AG04449 (cell line): ENCODE results near the gene ZBTB46.
"Not testable (repeated sequence)": the region's sequence is repeated elsewhere in the genome, so short reads cannot be mapped to it uniquely, and the experiment has no call there.

ENCODE experiments used
- CTCF ChIA-PET: fragments of 350-600 bp; formaldehyde crosslinking; extraction: SDS; loops from one replicate; lab custom pipeline; 2021; ENCODE audit warnings: antibody characterized with exemption; lab: Yijun Ruan, JAX
- POLR2A ChIA-PET: fragments of 400-600, 350-600 bp; formaldehyde crosslinking; extraction: SDS; loops from one replicate; lab custom pipeline; 2020; ENCODE audit warnings: antibody characterized with exemption, inconsistent platforms; lab: Yijun Ruan, JAX
- DNase-seq: peaks from one replicate; pipeline ENCODE4 v3.0.0-alpha.2; 2010; ENCODE audit warnings: low read depth, low spot score
- H3K4me3 ChIP-seq: 2 replicates; pipeline ENCODE4 v1.5.1; 2011; ENCODE audit warnings: low read depth, mild to moderate bottlenecking, control low read depth, low read length
- TF ChIP-seq, protein P1 (sequence below): IDR thresholded peaks from one replicate; pipeline ENCODE4 v1.5.1; 2011; ENCODE audit warnings: mild to moderate bottlenecking, moderate library complexity, low read length, control low read depth, inconsistent platforms; ENCODE audit not compliant: insufficient read depth; ENCODE audit errors: missing control alignments

ZBTB46 gene

DNA sequence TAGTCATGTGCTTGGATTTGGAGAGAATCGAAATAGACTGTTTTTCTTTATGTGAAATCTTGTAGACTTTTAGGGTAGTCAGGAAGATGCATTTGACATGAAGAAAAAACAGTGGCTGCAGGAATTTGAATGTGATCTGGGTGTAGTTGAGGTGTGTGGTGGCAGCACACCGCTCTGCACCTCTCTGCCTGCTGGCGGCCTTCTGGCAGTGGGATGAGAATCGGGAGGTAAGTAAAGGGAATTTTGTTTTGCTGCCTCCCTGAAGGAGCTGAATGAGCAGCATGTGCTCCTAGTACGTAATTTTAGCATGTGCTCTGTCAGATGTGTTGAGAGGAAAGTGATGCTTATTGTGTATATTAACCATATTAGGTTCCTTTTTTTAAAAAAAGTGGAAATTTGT lies 37.2 kb upstream of the ZBTB46 start:
- no peak for DNase-seq
- ChIA-PET POLR2A (no interaction called here), CTCF (interaction anchor here (2.2 kb wide), 1 partner anchor 330 kb away, joined by 5 read pairs; no protein-coding TSS in a partner anchor)
- TF ChIP-seq, protein P1, sequence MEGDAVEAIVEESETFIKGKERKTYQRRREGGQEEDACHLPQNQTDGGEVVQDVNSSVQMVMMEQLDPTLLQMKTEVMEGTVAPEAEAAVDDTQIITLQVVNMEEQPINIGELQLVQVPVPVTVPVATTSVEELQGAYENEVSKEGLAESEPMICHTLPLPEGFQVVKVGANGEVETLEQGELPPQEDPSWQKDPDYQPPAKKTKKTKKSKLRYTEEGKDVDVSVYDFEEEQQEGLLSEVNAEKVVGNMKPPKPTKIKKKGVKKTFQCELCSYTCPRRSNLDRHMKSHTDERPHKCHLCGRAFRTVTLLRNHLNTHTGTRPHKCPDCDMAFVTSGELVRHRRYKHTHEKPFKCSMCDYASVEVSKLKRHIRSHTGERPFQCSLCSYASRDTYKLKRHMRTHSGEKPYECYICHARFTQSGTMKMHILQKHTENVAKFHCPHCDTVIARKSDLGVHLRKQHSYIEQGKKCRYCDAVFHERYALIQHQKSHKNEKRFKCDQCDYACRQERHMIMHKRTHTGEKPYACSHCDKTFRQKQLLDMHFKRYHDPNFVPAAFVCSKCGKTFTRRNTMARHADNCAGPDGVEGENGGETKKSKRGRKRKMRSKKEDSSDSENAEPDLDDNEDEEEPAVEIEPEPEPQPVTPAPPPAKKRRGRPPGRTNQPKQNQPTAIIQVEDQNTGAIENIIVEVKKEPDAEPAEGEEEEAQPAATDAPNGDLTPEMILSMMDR: no peak
- H3K4me3 ChIP-seq: no peak overlapping the region

DNA sequence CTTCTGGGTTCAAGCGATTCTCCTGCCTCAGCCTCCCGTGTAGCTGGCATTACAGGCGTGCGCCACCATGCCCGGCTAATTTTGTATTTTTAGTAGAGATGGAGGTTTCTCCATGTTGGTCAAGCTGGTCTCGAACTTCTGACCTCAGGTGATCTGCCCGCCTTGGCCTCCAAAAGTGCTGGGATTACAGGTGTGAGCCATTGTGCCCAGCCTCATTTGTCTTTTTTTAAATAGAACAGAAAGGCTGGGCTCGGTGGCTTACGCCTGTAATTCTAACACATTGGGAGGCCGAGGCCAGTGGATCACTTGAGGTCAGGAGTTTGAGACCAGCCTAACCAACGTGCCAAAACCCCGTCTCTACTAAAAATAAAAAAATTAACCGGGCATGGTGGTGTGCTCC lies 36.0 kb upstream of the ZBTB46 start:
- CTCF ChIA-PET: interaction anchor here (1.0 to 5.1 kb wide), 5 partner anchors 8 to 329 kb away, joined by 3 to 47 read pairs (median 5); no protein-coding TSS in a partner anchor
- DNase-seq, H3K4me3 ChIP-seq, POLR2A ChIA-PET: not testable (repeated sequence)

DNA sequence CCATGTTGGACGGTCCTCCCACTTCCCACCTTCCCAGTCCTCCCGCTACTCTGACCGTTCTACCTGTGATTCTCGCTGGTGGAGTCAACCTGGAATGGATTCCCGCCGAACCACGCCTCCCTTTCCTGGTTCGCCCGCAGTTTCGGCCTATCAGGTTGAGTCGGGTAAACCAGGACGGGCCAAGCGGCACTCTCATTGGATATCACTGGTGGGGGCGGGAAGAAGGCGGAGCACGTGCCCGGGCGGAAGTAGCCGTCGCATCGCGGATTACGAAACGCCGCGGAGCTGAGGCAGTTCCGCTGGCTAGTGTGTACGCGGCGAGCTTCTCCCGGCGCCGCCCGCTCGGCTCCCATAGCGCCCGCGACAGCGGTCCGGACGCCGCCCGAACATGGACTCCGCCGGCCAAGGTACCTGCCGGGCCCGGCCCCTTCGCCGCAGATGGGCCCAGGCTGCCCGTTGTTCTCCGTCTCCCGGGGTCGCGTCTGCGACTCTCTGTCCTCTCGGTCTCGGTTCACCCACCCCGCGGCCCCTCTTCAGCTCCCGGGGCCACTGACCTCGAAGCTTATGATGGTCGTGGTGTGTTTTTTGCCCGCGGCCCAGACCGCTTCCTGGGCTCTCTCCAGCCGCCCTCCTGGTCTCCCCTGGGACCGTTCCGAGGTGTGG lies 34.0 kb upstream of the ZBTB46 start, which contains the start of gene TPD52L2:
TSS of gene TPD52L2 (plus strand) at position 293 of the 663 bp plus-strand sequence. CDS start at position 389, 96 bp downstream.
- ChIA-PET CTCF (interaction anchor here (0.6 to 5.1 kb wide), 20 partner anchors 9 to 330 kb away, joined by 3 to 47 read pairs (median 4); partner anchors contain the start of genes PRPF6 and PTK6), POLR2A (interaction anchor here (0.6 to 1.9 kb wide), 30 partner anchors 8 to 363 kb away, joined by 3 to 16 read pairs (median 4); partner anchors contain the start of genes ARFRP1, HELZ2, LIME1 and LKAAEAR1)
- DNase-seq: peak; percentile 77
- TF ChIP-seq, protein P1: no peak
- H3K4me3 ChIP-seq: peak within 1 kb of the TSS; percentile 96

DNA sequence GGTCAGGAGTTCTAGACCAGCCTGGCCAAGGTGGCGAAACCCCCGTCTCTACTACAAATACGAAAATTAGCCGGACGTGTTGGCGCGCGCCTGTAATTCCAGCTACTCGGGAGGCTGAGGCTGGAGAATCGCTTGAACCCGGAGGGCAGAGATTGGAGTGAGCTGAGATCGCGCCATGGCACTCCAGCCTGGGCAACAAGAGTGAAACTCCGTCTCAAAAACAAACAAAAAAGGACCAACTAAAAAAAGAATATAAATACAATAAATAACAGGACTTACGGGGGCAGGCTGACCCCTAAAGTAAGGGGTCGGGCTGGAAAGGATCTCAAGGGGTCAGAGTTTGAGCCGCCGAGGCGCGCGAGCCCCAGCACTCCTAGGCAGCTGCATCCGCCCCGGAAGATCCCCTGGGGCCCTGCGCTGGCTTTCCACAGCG lies 33.5 kb upstream of the ZBTB46 start:
- ChIA-PET CTCF (interaction anchor here (0.6 to 5.1 kb wide), 20 partner anchors 8 to 330 kb away, joined by 3 to 47 read pairs (median 4); partner anchors contain the start of genes PRPF6 and PTK6), POLR2A (interaction anchor here (0.6 to 1.9 kb wide), 27 partner anchors 9 to 362 kb away, joined by 3 to 16 read pairs (median 4); partner anchors contain the start of genes ARFRP1, LIME1, LKAAEAR1 and PPDPF)
- DNase-seq: no peak
- peak overlapping the region; percentile 96 for H3K4me3 ChIP-seq
- TF ChIP-seq, protein P1: no peak

DNA sequence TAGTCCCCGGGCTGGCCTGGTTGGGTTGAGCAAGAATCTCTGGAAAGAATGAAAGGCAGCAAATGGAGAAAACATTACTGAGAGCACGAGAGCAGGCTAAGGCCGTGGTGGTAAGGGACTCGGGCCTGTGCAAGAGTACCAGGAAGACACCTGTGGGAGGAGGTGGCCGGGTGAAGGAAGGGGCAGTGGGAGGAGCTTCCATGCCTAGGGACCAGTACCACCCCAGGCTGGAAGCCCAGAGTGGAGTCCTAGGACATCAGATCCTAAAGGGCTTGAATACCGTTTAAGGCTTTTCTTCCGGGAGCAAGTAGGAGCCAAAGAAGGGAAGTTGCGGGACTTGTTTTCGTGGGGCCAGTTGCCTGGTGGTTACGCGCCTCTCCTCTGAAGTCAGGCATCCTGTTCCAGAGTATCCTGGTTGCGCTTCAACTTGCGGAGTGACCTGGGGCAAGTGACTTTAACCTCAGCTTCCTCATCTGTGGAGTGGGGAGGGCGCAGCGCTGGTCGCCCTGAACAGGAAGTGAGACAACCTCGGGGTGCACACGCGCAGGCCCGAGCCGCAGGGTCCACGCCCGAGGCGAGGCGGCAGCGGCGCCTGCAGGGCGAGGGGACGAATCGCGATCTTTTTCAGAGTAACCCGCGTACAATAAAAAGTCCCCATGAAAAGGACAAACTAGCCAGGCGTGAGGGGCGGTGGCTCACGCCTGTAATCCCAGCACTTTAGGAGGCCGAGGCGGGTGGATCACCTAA lies 32.9 kb upstream of the ZBTB46 start:
- CTCF ChIA-PET: interaction anchor here (0.6 to 5.1 kb wide), 20 partner anchors 9 to 329 kb away, joined by 3 to 47 read pairs (median 4); partner anchors contain the start of gene PTK6
- POLR2A ChIA-PET: interaction anchor here (1.0 to 1.9 kb wide), 2 partner anchors 110 to 127 kb away, joined by 4 read pairs; partner anchors contain the start of gene LIME1
- H3K4me3 ChIP-seq: peak overlapping the region; percentile 96
- DNase-seq: no peak
- TF ChIP-seq, protein P1: peak; percentile 77

DNA sequence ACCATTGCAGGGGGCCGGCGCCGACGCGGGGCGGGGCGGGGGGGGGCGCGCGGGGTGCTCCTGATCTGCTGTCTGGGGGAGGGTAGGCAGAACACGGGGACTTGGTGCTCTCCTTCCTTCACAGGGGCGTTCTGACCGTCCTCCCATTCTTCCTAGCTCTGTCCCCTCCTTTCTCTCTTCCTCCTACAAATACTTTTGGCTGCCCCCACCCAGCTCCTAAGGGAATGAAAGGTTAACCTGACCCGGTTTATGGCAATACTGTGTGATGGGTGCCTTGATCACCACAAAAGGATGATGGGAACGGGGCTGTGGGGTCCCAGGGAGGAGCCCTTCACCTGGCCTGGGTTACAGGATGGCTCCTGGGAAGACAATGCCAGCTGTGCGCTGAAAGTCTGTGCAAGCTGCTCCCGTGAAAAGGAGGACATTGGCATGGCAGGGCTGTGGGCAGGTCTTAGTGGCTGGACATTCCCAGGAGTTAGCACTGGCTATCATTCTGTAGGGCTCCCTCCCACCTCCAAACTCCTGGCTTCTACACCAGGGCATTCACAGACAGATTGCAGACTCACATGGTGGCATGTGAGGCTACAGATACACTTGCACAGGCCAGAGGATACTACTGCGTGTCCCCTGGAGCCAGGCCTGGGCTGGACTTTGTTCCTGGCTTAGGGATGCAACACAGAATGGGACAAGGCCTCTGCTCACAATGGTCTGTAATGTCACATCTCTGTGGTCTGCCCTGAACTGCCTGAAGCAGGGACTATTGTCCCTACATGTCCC lies 32.1 kb upstream of the ZBTB46 start:
- peak overlapping the region; percentile 96 for H3K4me3 ChIP-seq
- TF ChIP-seq, protein P1: no peak
- ChIA-PET POLR2A (no interaction called here), CTCF (interaction anchor here (0.6 to 5.1 kb wide), 14 partner anchors 8 to 326 kb away, joined by 3 to 47 read pairs (median 4); partner anchors contain the start of gene PTK6)
- no peak for DNase-seq
